Panc1 (cell line): Measurements from ENCODE around the gene FCMR.
A peak's percentile ranks its signal among the peaks of the same experiment; 100 is the strongest.

Source experiments
- CTCF ChIP-seq: fragments of 450-650 bp; IDR thresholded peaks from 2 replicates; pipeline ENCODE4 v1.5.1; 2017; ENCODE audit warnings: mild to moderate bottlenecking
- POLR2AphosphoS5 ChIP-seq: IDR thresholded peaks from 2 replicates; pipeline ENCODE4 v1.6.1; 2012; ENCODE audit warnings: mild to moderate bottlenecking, low read depth, low read length, moderate library complexity
- REST ChIP-seq, 2 experiments: IDR thresholded peaks; 2 replicates each; pipeline ENCODE4 v1.6.1; 2011 to 2012; ENCODE audit warnings: low read depth in 2 of 2, control low read depth in 1 of 2, low read length in 1 of 2, mild to moderate bottlenecking in 1 of 2, moderate library complexity in 1 of 2; ENCODE audit not compliant: insufficient read depth in 1 of 2
- SIN3A ChIP-seq: IDR thresholded peaks from 2 replicates; pipeline ENCODE4 v1.6.1; 2012; ENCODE audit warnings: low read depth, mild to moderate bottlenecking, low read length, moderate library complexity, borderline replicate concordance; ENCODE audit not compliant: insufficient read depth
- TCF7L2 ChIP-seq: IDR thresholded peaks from 2 replicates; pipeline ENCODE4 v1.6.1; 2011; ENCODE audit warnings: mild to moderate bottlenecking, low read depth, low read length, inconsistent platforms

- peak; percentile 83; the same call in 1 of the 2 replicates for TF ChIP-seq CTCF
- no peak for TF ChIP-seq REST (IDR thresholded peaks at IDR 0.05; ENCODE audit: insufficient read depth in 1 of 2, low read depth in 2 of 2, low read length in 1 of 2)
- TF ChIP-seq POLR2AphosphoS5: no peak
- TF ChIP-seq TCF7L2: no peak
- no peak for TF ChIP-seq SIN3A
These were observed 10.6 kb downstream of the FCMR start for GRCh38 chr1:206911064-206911663.
